ENCODE measurements around the gene HDGFL2. TPM values are rescaled to one million over a fixed set of nuclear protein-coding genes. Genes with fewer than 3 reads are reported as not detected.

HDGFL2 gene
- total RNA-seq, 1 donor from 2014 or later = 79.8 TPM

GRCh38 chr19:4431296-4431695 is 40.8 kb upstream of the HDGFL2 start:
- Mint-ChIP-seq H3K4me1 (ENCODE audit: low read depth, unreplicated experiment) (no peaks in the 10 kb centered on the region), H3K4me3 (ENCODE audit: unreplicated experiment) (no peak overlapping the region), H3K27me3 (ENCODE audit: low read depth, unreplicated experiment) (no peaks in the 10 kb centered on the region), H3K36me3 (ENCODE audit: low read depth, unreplicated experiment) (peaks cover 17% of the 10 kb centered on the region), H3K9me3 (ENCODE audit: unreplicated experiment) (no peaks in the 10 kb centered on the region), H3K27ac (ENCODE audit: unreplicated experiment) (no peak overlapping the region)
- DNase-seq (ENCODE audit: low read depth) (no peak), FAIRE-seq (no peak)
- Histone ChIP-seq H3K4me2 (ENCODE audit: low read length) (no peak overlapping the region), H3K9me3 (ENCODE audit: insufficient read depth, low read depth, low read length) (no peaks in the 10 kb centered on the region), H2AFZ (ENCODE audit: low read depth, low read length) (no peak overlapping the region), H4K20me1 (ENCODE audit: insufficient read depth, low read length) (no peaks in the 10 kb centered on the region), H3K4me1 (ENCODE audit: insufficient read depth, low read length) (no peaks in the 10 kb centered on the region), H3K36me3 (ENCODE audit: insufficient read depth, low read length) (peaks cover 11% of the 10 kb centered on the region), H3K9ac (ENCODE audit: low read length) (no peak overlapping the region), H3K4me3 (ENCODE audit: insufficient read depth, low read depth, low read length) (no peak overlapping the region), H3K27ac (ENCODE audit: low read depth, low read length) (no peak overlapping the region), H3K79me2 (ENCODE audit: insufficient read depth, low read length) (no peaks in the 10 kb centered on the region), H3K27me3 (ENCODE audit: insufficient read depth, low read length) (no peaks in the 10 kb centered on the region)
- TF ChIP-seq, protein P1, sequence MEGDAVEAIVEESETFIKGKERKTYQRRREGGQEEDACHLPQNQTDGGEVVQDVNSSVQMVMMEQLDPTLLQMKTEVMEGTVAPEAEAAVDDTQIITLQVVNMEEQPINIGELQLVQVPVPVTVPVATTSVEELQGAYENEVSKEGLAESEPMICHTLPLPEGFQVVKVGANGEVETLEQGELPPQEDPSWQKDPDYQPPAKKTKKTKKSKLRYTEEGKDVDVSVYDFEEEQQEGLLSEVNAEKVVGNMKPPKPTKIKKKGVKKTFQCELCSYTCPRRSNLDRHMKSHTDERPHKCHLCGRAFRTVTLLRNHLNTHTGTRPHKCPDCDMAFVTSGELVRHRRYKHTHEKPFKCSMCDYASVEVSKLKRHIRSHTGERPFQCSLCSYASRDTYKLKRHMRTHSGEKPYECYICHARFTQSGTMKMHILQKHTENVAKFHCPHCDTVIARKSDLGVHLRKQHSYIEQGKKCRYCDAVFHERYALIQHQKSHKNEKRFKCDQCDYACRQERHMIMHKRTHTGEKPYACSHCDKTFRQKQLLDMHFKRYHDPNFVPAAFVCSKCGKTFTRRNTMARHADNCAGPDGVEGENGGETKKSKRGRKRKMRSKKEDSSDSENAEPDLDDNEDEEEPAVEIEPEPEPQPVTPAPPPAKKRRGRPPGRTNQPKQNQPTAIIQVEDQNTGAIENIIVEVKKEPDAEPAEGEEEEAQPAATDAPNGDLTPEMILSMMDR (IDR thresholded peaks at IDR 0.05; ENCODE audit: insufficient read depth, low read depth, low read length) = no peak
- no peak for TF ChIP-seq EZH2 (IDR thresholded peaks at IDR 0.05; ENCODE audit: insufficient read depth, low read length)

DNA sequence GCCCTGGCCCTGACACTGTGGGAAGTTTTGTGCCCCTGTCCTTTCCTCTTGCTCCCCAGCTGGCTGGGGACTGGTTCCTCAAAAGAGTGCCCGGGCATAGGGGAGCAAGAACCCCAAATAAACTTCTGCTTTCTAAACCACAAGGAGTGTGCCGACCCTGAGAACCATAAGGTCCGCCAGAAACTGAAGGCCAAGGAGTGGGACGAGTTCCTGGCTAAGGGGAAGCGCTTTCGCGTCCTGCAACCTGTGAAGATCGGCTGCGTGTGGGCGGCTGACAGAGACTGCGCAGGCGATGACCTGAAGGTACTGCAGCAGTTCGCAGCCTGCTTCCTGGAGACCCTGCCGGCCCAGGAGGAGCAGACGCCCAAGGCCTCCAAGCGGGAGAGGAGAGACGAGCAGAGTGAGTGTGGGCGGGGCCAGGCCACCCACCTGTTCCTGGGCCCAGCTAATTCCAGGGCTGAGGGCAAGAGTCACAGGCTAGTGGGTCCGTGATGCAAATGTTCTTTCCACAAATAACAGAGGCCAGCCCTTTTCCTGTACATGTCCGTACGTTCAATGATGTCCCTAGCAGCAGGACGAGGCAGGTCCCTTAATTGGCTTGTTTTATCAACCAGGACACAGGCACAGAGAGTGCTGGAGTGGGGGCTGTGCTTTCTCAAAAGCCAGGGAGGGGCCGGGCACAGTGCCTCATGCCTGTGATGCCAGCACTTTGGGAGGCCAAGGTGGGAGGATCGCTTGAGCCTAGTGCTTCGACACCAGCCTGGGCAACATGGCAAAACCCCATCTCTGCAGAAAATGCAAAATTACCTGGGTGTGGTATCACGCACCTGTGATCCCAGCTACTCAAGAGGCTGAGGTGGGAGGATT is 40.1 kb upstream of the HDGFL2 start:
- no peaks in the 10 kb centered on the region for H3K27me3 ChIP-seq (ENCODE audit: insufficient read depth, low read length)
- H3K4me1 ChIP-seq (ENCODE audit: insufficient read depth, low read length) = no peaks in the 10 kb centered on the region
- H3K4me3 ChIP-seq (ENCODE audit: insufficient read depth, low read depth, low read length) = no peak overlapping the region
- Mint-ChIP-seq H3K36me3 (ENCODE audit: low read depth, unreplicated experiment) (peaks cover 17% of the 10 kb centered on the region), H3K4me1 (ENCODE audit: low read depth, unreplicated experiment) (no peaks in the 10 kb centered on the region), H3K27ac (ENCODE audit: unreplicated experiment) (no peak overlapping the region), H3K9me3 (ENCODE audit: unreplicated experiment) (no peaks in the 10 kb centered on the region), H3K4me3 (ENCODE audit: unreplicated experiment) (no peak overlapping the region), H3K27me3 (ENCODE audit: low read depth, unreplicated experiment) (no peaks in the 10 kb centered on the region)
- TF ChIP-seq EZH2 (IDR thresholded peaks at IDR 0.05; ENCODE audit: insufficient read depth, low read length) = no peak
- TF ChIP-seq, protein P1 (IDR thresholded peaks at IDR 0.05; ENCODE audit: insufficient read depth, low read depth, low read length) = no peak
- no peaks in the 10 kb centered on the region for H4K20me1 ChIP-seq (ENCODE audit: insufficient read depth, low read length)
- DNase-seq (ENCODE audit: low read depth) = no peak
- no peak overlapping the region for H3K27ac ChIP-seq (ENCODE audit: low read depth, low read length)
- H3K79me2 ChIP-seq (ENCODE audit: insufficient read depth, low read length) = no peaks in the 10 kb centered on the region
- no peak overlapping the region for H3K9ac ChIP-seq (ENCODE audit: low read length)
- H3K9me3 ChIP-seq (ENCODE audit: insufficient read depth, low read depth, low read length) = no peaks in the 10 kb centered on the region
- no peak for FAIRE-seq
- no peak overlapping the region for H2AFZ ChIP-seq (ENCODE audit: low read depth, low read length)
- H3K36me3 ChIP-seq (ENCODE audit: insufficient read depth, low read length) = peaks cover 11% of the 10 kb centered on the region
- no peak overlapping the region for H3K4me2 ChIP-seq (ENCODE audit: low read length)

- H3K4me1 Mint-ChIP-seq (ENCODE audit: low read depth, unreplicated experiment) = no peaks in the 10 kb centered on the region
- no peak overlapping the region for H3K9ac ChIP-seq (ENCODE audit: low read length)
- FAIRE-seq (no peak), DNase-seq (ENCODE audit: low read depth) (no peak)
- TF ChIP-seq EZH2 (IDR thresholded peaks at IDR 0.05; ENCODE audit: insufficient read depth, low read length) = no peak
- TF ChIP-seq, protein P1 (IDR thresholded peaks at IDR 0.05; ENCODE audit: insufficient read depth, low read depth, low read length) = no peak
- H3K9me3 ChIP-seq (ENCODE audit: insufficient read depth, low read depth, low read length) = no peaks in the 10 kb centered on the region
- no peak overlapping the region for H2AFZ ChIP-seq (ENCODE audit: low read depth, low read length)
- H3K79me2 ChIP-seq (ENCODE audit: insufficient read depth, low read length) = no peaks in the 10 kb centered on the region
- H3K27ac Mint-ChIP-seq (ENCODE audit: unreplicated experiment) = no peak overlapping the region
- no peaks in the 10 kb centered on the region for H3K9me3 Mint-ChIP-seq (ENCODE audit: unreplicated experiment)
- no peak overlapping the region for H3K4me3 Mint-ChIP-seq (ENCODE audit: unreplicated experiment)
- no peak overlapping the region for H3K4me3 ChIP-seq (ENCODE audit: insufficient read depth, low read depth, low read length)
- peaks cover 17% of the 10 kb centered on the region for H3K36me3 Mint-ChIP-seq (ENCODE audit: low read depth, unreplicated experiment)
- no peaks in the 10 kb centered on the region for H3K4me1 ChIP-seq (ENCODE audit: insufficient read depth, low read length)
- no peaks in the 10 kb centered on the region for H4K20me1 ChIP-seq (ENCODE audit: insufficient read depth, low read length)
- H3K27me3 Mint-ChIP-seq (ENCODE audit: low read depth, unreplicated experiment) = no peaks in the 10 kb centered on the region
- peaks cover 11% of the 10 kb centered on the region for H3K36me3 ChIP-seq (ENCODE audit: insufficient read depth, low read length)
- H3K27ac ChIP-seq (ENCODE audit: low read depth, low read length) = no peak overlapping the region
- H3K27me3 ChIP-seq (ENCODE audit: insufficient read depth, low read length) = no peaks in the 10 kb centered on the region
- no peak overlapping the region for H3K4me2 ChIP-seq (ENCODE audit: low read length)
Measured at GRCh38 chr19:4432918-4433506, 39.1 kb upstream of the HDGFL2 start.
